Endothelial cell of umbilical vein (primary cell): ENCODE results near the gene VCAN. TPM values are rescaled to one million over a fixed set of nuclear protein-coding genes. Genes with fewer than 3 reads are reported as not detected.

Experiments
- BruUV-seq: library from RNA; stranded (reverse); fragments of 400-500 nt; replicated peaks from 2 replicates; lab custom pipeline; 2021; lab: Mats Ljungman, UMichigan
- CTCF ChIA-PET: fragments of 300-600, 350-600 bp; sonication (Branson Sonifier 250); formaldehyde crosslinking; loops from one replicate; lab custom pipeline; 2021; ENCODE audit warnings: antibody characterized with exemption, inconsistent platforms; lab: Charles Lee
- POLR2A ChIA-PET: fragments of 300-600, 350-600 bp; sonication (Branson Sonifier 250); formaldehyde crosslinking; loops from one replicate; lab custom pipeline; 2021; ENCODE audit warnings: antibody characterized with exemption, inconsistent platforms; lab: Charles Lee
- DNase-seq: peaks from one replicate; pipeline ENCODE4 v3.0.0-alpha.2; 2011; ENCODE audit warnings: low read depth, low spot score
- FAIRE-seq: peaks from 2 replicates; lab custom pipeline; 2011; peaks lifted over from hg19 to GRCh38; lab: Jason Lieb, UNC
- H2AFZ ChIP-seq: 2 replicates; pipeline ENCODE4 v1.6.0; 2012; ENCODE audit warnings: low read depth, low read length, control low read depth, inconsistent platforms
- H3K27ac ChIP-seq: 2 replicates; pipeline ENCODE4 v1.5.1; 2011; ENCODE audit warnings: low read depth, mild to moderate bottlenecking, control low read depth, low read length, moderate library complexity; ENCODE audit not compliant: insufficient read depth
- H3K27me3 ChIP-seq, 2 experiments: 2 replicates each; pipeline versions ENCODE4 v1.6.0 to v1.6.1; 2011; ENCODE audit warnings: low read length in 2 of 2, mixed read lengths in 1 of 2; ENCODE audit not compliant: control insufficient read depth in 2 of 2, insufficient read depth in 2 of 2
- H3K36me3 ChIP-seq, 2 experiments: 2 replicates in 1 of 2; 3 replicates in 1 of 2; pipeline ENCODE4 v1.5.1; 2011; ENCODE audit warnings: low read length in 2 of 2, mild to moderate bottlenecking in 1 of 2, moderate library complexity in 1 of 2; ENCODE audit not compliant: control insufficient read depth in 2 of 2, insufficient read depth in 2 of 2; ENCODE audit errors: extremely low read depth in 1 of 2
- H3K4me1 ChIP-seq: 3 replicates; pipeline ENCODE4 v1.5.1; 2011; ENCODE audit warnings: mild to moderate bottlenecking, low read length; ENCODE audit not compliant: control insufficient read depth, insufficient read depth; ENCODE audit errors: extremely low read depth
- H3K4me2 ChIP-seq: 2 replicates; pipeline ENCODE4 v1.6.1; 2011; ENCODE audit warnings: low read length, control low read depth, mixed read lengths; ENCODE audit not compliant: insufficient read depth
- H3K4me3 ChIP-seq, 3 experiments: fragments of 200-600 bp in 1 of 3; sonication (generic), shearing (Covaris generic) in 1 of 3; replicated peaks in 1 of 3; 2 replicates each; pipeline ENCODE4 v1.5.1; 2011 to 2016; ENCODE audit warnings: control low read depth in 3 of 3, low read length in 3 of 3, mild to moderate bottlenecking in 2 of 3, inconsistent platforms in 1 of 3, low read depth in 1 of 3, moderate library complexity in 1 of 3; ENCODE audit not compliant: insufficient read depth in 1 of 3
- H3K79me2 ChIP-seq: 2 replicates; pipeline ENCODE4 v1.6.0; 2012; ENCODE audit warnings: low read length, inconsistent platforms; ENCODE audit not compliant: control insufficient read depth, insufficient read depth
- H3K9ac ChIP-seq: replicated peaks from 2 replicates; pipeline ENCODE3; 2011; ENCODE audit warnings: low read length, control low read depth; ENCODE audit not compliant: insufficient read depth; ENCODE audit errors: extremely low read depth
- H3K9me1 ChIP-seq: replicated peaks from 3 replicates; pipeline ENCODE4 v1.6.0; 2011; ENCODE audit warnings: mild to moderate bottlenecking, low read length; ENCODE audit not compliant: control insufficient read depth, insufficient read depth; ENCODE audit errors: extremely low read depth
- H3K9me3 ChIP-seq: replicated peaks from 2 replicates; pipeline ENCODE4 v1.5.1; 2012; ENCODE audit warnings: low read length, inconsistent platforms; ENCODE audit not compliant: control insufficient read depth, insufficient read depth
- H4K20me1 ChIP-seq: replicated peaks from 2 replicates; pipeline ENCODE3; 2011; ENCODE audit warnings: mild to moderate bottlenecking, low read length; ENCODE audit not compliant: control insufficient read depth, insufficient read depth; ENCODE audit errors: extremely low read depth
- EZH2 ChIP-seq: IDR thresholded peaks from 2 replicates; pipeline ENCODE4 v1.6.1; 2012; ENCODE audit warnings: borderline replicate concordance, low read depth, mild to moderate bottlenecking, moderate library complexity, low read length, inconsistent platforms; ENCODE audit not compliant: severe bottlenecking
- FOS ChIP-seq: IDR thresholded peaks from 2 replicates; pipeline ENCODE4 v1.6.1; 2011; ENCODE audit warnings: mild to moderate bottlenecking, low read length, moderate library complexity, borderline replicate concordance; ENCODE audit not compliant: insufficient read depth
- GATA2 ChIP-seq: IDR thresholded peaks from 2 replicates; pipeline ENCODE4 v1.7.0; 2011; ENCODE audit warnings: low read depth, mild to moderate bottlenecking, moderate library complexity, mixed read lengths, low read length; ENCODE audit not compliant: insufficient read length, insufficient read depth
- JUN ChIP-seq: IDR thresholded peaks from 2 replicates; pipeline ENCODE4 v1.6.1; 2011; ENCODE audit warnings: borderline replicate concordance, low read depth; ENCODE audit not compliant: insufficient read length, insufficient read depth
- MYC ChIP-seq: IDR thresholded peaks from one replicate; pipeline ENCODE4 v1.6.1; 2011; ENCODE audit warnings: mild to moderate bottlenecking, low read depth, low read length
- POLR2A ChIP-seq: IDR thresholded peaks from 2 replicates; pipeline ENCODE4 v1.6.1; 2012; ENCODE audit warnings: low read depth, mild to moderate bottlenecking, control low read depth, low read length
- POLR2AphosphoS5 ChIP-seq: IDR thresholded peaks from 2 replicates; pipeline ENCODE4 v1.6.1; 2012; ENCODE audit warnings: low read depth, mild to moderate bottlenecking, control low read depth, low read length, moderate library complexity; ENCODE audit not compliant: insufficient read depth
- dilution Hi-C: fragments of 300-500 bp; cut with MboI; formaldehyde crosslinking; loops from one replicate; pipeline ENCODE4 v1.15.0; 2019; ENCODE audit warnings: low sequenced_read_pairs; ENCODE audit not compliant: extremely low pct_ligation_motif_present
- intact Hi-C: fragments of 100-400 bp; cut with micrococcal nuclease; formaldehyde crosslinking; loops from one replicate; pipeline ENCODE4 v1.10.0; 2022
- polyA plus RNA-seq, 4 experiments: library from polyadenylated mRNA; depleted of rRNA in 3 of 4; stranded (reverse) in 3 of 4; unstranded in 1 of 4; fragments of >200 nt; gene quantifications; 2 replicates each; pipeline versions ENCODE4 v1.2.1 to v1.2.3, GENCODE V29; 2011 to 2012; ENCODE audit warnings: missing spikeins in 1 of 4
- total RNA-seq: library from RNA; stranded (reverse); gene quantifications from 2 replicates; pipeline ENCODE4 v1.2.3, GENCODE V29; 2021
- TF ChIP-seq, protein P1 (sequence below): IDR thresholded peaks from 2 replicates; pipeline ENCODE4 v1.6.1; 2011; ENCODE audit not compliant: insufficient read depth, insufficient read length
- TF ChIP-seq, protein P2 (sequence below), 2 donors: IDR thresholded peaks; 1 replicate in 1 of 2; 2 replicates in 1 of 2; pipeline ENCODE4 v1.5.1; 2011; ENCODE audit warnings: low read length in 2 of 2, mild to moderate bottlenecking in 2 of 2, moderate library complexity in 2 of 2, control low read depth in 1 of 2, inconsistent platforms in 1 of 2, low read depth in 1 of 2; ENCODE audit not compliant: insufficient read depth in 1 of 2; ENCODE audit errors: extremely low read depth in 1 of 2

The VCAN gene
- total and polyA plus RNA-seq, 2 donors (not counting 3 experiments of a cell fraction or from before 2014, with no cell fraction given) = 0.35 to 1.2 TPM

DNA sequence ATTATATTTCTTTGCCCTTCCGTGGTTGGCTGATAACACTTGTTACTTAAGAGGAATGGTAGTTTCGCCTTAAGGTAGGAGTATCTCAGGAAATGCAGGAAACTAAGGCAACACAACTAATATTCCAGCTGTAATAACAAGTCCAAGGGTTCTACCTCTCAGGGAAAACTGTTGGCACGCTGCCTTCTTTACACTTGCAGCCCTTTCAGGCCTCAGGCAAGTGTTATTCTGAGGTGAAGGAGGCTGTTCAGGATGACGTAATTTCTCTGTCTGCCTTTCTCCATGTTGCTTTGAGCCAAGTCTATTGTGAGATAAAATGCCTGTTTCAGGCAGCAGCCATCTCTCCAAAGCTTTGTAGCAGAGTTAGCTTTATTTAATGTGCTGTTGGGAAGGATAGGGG, 38.0 kb downstream of the VCAN start:
- Histone ChIP-seq H3K9me1 (peaks cover 2% of the 10 kb centered on the region), H3K9ac (no peak overlapping the region), H3K79me2 (no peaks in the 10 kb centered on the region), H3K4me1 (no peaks in the 10 kb centered on the region), H3K9me3 (no peaks in the 10 kb centered on the region), H3K4me3 (no peak overlapping the region), H3K4me2 (no peak overlapping the region), H4K20me1 (no peaks in the 10 kb centered on the region), H3K27me3 (peaks cover 0 to 6% of the 10 kb centered on the region in 2 experiments), H2AFZ (no peak overlapping the region), H3K36me3 (no peaks in the 10 kb centered on the region), H3K27ac (no peak overlapping the region)
- TF ChIP-seq MYC (no peak), JUN (peak; percentile 57)
- TF ChIP-seq, protein P1, sequence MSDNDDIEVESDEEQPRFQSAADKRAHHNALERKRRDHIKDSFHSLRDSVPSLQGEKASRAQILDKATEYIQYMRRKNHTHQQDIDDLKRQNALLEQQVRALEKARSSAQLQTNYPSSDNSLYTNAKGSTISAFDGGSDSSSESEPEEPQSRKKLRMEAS = no peak
- TF ChIP-seq, protein P2, sequence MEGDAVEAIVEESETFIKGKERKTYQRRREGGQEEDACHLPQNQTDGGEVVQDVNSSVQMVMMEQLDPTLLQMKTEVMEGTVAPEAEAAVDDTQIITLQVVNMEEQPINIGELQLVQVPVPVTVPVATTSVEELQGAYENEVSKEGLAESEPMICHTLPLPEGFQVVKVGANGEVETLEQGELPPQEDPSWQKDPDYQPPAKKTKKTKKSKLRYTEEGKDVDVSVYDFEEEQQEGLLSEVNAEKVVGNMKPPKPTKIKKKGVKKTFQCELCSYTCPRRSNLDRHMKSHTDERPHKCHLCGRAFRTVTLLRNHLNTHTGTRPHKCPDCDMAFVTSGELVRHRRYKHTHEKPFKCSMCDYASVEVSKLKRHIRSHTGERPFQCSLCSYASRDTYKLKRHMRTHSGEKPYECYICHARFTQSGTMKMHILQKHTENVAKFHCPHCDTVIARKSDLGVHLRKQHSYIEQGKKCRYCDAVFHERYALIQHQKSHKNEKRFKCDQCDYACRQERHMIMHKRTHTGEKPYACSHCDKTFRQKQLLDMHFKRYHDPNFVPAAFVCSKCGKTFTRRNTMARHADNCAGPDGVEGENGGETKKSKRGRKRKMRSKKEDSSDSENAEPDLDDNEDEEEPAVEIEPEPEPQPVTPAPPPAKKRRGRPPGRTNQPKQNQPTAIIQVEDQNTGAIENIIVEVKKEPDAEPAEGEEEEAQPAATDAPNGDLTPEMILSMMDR (IDR thresholded peaks at IDR 0.05; ENCODE audit: extremely low read depth in 1 of 2, insufficient read depth in 1 of 2, low read depth in 1 of 2, low read length in 2 of 2) = no peak
- peak; percentile 90 for DNase-seq
- dilution Hi-C loops (no loop called here), intact Hi-C loops (no loop called here)
- ChIA-PET POLR2A (no interaction called here), CTCF (no interaction called here)
- FAIRE-seq = peak; percentile 67
- BruUV-seq = no TSS peak

DNA sequence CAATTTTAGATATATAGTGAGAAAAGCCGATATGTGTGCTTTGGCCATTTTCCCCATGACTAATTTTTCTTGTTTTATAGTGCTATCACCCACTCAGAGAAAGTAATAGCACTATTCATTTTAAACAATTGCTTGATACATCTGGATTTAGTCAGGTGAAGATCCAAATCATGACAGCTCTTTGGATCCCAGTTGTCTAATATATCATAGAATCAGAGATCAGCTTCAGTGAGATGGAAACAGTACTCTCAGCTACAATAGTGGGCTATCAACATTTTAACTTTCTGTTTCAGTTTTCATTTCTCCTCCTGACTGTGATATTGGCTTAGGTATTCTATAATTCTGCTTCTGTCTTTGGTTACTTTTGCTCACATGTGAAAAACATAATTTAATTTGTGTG, 38.7 kb downstream of the VCAN start:
- no peak overlapping the region for H2AFZ ChIP-seq
- peaks cover 2% of the 10 kb centered on the region for H3K9me1 ChIP-seq
- H3K9me3 ChIP-seq = no peaks in the 10 kb centered on the region
- H3K79me2 ChIP-seq = no peaks in the 10 kb centered on the region
- CTCF ChIA-PET = interaction anchor here (1.5 kb wide), 1 partner anchor 15 kb away, joined by 4 read pairs; no protein-coding TSS in a partner anchor
- POLR2A ChIA-PET = no interaction called here
- no peak for DNase-seq
- dilution Hi-C loops = no loop called here
- no peak overlapping the region for H3K27ac ChIP-seq
- intact Hi-C loops = no loop called here
- H3K36me3 ChIP-seq = no peaks in the 10 kb centered on the region
- no peak for TF ChIP-seq MYC
- no peak for TF ChIP-seq POLR2AphosphoS5
- TF ChIP-seq, protein P2 (IDR thresholded peaks at IDR 0.05; ENCODE audit: extremely low read depth in 1 of 2, insufficient read depth in 1 of 2, low read depth in 1 of 2, low read length in 2 of 2) = no peak
- TF ChIP-seq, protein P1 = no peak
- no peak for TF ChIP-seq EZH2
- no peak for TF ChIP-seq POLR2A
- no peak for TF ChIP-seq FOS
- TF ChIP-seq JUN = no peak
- no peak for TF ChIP-seq GATA2
- H3K27me3 ChIP-seq = peaks cover 0 to 6% of the 10 kb centered on the region in 2 experiments
- no peaks in the 10 kb centered on the region for H4K20me1 ChIP-seq
- no TSS peak for BruUV-seq
- no peak for FAIRE-seq
- no peaks in the 10 kb centered on the region for H3K4me1 ChIP-seq
- no peak overlapping the region for H3K4me3 ChIP-seq
- no peak overlapping the region for H3K4me2 ChIP-seq
- H3K9ac ChIP-seq = no peak overlapping the region
